HG02852 (cell line): Measurements from ENCODE around the gene CCDC66.
"Not testable (repeated sequence)": the region's sequence is repeated elsewhere in the genome, so short reads cannot be mapped to it uniquely, and the experiment has no call there.

ENCODE experiments used
- ATAC-seq: cut with Tn5 transposase; IDR thresholded peaks from one replicate; pipeline ENCODE4 v1.9.1; 2021; ENCODE audit warnings: mild to moderate bottlenecking, moderate library complexity; ENCODE audit not compliant: unreplicated experiment

CCDC66 gene

DNA sequence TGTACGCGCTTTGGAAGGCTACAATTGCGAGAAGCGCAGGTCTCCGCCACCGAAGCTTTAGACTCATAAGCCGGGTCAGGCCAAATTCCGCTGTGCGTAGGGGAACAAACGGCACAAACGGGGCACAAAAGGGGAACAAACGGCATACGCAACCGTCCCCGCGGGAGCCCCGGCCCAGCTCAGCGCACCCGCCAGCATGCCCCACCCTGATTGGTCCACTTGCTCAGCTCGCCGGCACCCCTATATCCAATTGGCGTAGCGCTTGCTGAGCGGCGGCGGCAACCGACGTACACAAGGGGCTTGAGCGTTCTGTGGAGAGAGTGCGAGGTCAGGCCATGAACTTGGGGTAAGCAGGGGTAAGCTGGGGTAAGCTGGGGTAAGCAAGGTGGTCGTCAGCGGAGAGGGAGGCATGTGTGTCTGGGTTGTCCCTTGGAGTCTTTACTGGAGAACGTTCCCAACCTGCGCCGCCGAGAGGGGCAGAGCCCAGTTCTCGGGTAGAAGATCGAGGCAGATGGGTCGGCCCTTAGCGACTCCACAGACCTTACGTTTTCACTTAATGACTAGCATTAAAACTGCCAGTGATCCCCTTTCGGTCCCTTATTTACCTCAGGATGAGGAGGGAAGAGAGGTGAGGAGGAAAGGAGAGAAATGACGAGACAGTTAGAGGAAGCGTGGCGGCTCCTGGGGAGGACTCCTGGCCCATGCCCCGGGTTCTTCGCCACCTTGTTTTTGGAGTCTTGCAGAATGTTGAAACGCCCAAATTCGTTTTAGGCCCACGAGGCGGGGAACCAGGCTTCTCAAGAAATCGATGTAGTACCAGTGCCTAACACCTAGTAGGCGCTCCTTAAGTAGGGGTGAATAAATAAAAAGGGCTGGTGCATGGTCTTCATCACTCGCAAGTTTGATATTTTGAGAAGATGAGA is at the start of gene CCDC66:
TSS of gene CCDC66 (plus strand) at position 268 of the 923 bp plus-strand sequence. CDS start at position 336, 68 bp downstream.
- peak; percentile 100 for ATAC-seq

DNA sequence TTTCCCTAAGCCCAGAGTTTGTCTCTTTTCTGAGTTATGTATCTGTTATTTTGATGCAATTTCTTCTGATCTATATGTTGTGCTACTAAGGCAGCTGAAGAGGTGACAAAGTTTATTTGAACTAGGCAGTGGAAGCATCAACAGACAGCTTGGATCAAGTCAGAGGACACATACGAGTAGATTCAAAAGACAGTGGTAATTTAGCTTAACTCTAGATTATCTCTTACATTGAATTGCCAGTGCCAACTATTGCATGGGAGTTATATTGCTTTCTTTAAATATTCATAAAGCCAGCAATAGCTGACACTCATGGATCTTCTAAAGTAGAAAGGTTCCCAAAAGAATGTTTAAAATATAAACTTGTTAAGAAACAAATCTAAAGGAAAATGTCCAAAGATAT is 37.3 kb upstream of the CCDC66 start:
- ATAC-seq = no peak

- ATAC-seq = no peak
Measured at GRCh38 chr3:56522374-56522773, 34.6 kb upstream of the CCDC66 start.

DNA sequence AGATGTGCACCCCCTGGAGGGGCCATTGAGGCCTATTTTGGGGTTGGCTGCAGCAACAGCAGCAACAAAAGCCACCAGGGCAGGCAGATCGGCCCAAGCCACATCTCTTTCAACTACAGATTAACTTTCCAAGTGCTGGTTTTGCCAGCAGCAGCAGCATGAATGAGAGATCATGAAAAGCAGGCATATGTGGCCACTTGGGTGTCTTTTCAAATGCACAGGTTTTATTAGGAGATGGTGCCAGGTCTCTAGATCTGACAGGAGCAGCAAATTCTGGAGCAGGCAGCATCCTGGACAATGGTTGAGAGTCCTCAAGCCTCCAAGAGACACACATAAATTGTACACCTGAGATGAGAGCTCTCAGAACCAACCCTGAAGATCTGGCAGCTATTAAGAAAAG is 31.7 kb upstream of the CCDC66 start:
- ATAC-seq = no peak

GRCh38 chr3:56536735-56537134 is 20.2 kb upstream of the CCDC66 start:
- ATAC-seq = no peak

DNA sequence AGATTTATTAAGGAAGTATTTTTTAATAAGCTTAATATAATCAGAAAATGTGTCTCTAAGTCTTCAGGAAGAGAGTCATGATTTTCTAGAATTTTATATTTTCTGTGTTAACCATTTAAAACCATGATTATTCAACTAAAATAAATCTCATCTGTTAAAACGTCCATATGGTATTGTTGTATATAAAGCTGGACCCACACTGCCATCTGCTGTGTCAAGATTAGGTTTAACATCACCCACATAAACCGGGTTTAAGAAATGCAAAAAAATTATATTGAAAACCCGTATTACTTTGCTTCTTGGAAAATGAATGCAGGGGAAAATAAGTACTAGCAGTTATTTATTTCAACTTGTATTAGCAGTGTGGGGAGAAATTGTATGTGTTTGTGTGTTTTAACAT is 9.5 kb upstream of the CCDC66 start:
- no peak for ATAC-seq

DNA sequence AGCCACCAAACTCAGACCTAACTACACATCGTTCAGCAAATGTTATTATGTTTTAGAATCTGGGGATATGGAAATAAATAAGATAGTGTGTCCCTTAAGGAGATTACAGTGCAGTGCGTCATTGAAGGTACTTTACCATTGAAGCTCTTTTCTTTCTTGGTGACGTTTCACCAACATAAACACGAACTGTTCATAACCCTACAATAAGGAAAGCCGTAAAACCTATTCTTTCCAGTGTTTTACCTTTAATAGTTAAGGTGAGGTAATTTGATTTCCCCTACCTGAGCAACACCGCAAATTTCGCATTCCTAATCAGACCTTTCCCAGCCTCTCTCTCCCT is 826 bp downstream of the CCDC66 start:
- peak; percentile 10 for ATAC-seq

GRCh38 chr3:56573501-56573900 is 16.5 kb downstream of the CCDC66 start:
- no peak for ATAC-seq

DNA sequence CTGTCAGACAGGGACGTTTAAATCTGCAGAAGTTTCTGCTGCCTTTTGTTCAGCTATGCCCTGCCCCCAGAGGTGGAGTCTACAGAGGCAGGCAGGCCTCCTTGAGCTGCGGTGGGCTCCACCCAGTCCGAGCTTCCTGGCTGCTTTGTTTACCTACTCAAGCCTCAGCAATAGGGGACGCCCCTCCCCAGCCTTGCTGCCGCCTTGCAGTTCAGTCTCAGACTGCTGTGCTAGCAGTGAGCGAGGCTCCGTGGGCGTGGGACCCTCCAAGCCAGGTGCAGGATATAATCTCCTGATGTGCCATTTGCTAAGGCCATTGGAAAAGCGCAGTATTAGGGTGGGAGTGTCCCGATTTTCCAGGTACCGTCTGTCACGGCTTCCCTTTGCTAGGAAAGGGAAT is 25.0 kb downstream of the CCDC66 start:
- ATAC-seq = not testable (repeated sequence)

DNA sequence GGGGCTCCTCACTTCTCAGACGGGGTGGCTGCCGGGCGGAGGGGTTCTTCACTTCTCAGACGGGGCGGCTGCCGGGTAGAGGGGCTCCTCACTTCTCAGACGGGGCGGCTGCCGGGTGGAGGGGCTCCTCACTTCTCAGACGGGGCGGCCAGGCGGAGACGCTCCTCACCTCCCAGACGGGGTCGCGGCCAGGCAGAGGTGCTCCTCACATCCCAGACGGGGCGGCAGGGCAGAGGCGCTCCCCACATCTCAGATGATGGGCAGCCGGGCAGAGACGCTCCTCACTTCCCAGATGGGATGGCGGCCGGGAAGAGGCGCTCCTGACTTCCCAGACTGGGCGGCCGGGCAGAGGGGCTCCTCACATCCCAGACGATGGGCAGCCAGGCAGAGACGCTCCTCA is 27.3 kb downstream of the CCDC66 start:
- not testable (repeated sequence) for ATAC-seq

DNA sequence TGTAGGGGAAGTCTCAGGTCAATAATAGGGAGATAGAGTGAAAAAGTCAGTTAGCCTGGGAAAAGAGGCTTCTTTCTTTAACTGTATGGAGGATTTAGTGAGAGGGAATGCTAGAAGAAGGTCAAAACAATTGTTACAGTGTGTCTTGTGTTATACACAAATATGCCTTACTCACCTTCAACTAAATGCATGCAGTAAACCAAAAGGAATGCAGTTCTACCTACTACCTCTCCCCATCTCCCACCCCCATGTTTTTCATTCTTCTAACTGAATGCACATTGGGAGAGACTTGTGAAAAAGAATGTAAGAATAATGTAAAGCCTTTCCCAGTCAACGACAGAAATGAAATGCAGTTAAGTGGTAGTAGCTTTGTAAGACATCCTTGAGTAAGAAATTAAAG is 33.8 kb downstream of the CCDC66 start:
- ATAC-seq = no peak

- no peak for ATAC-seq
Measured at GRCh38 chr3:56591262-56591661, 34.3 kb downstream of the CCDC66 start.

- no peak for ATAC-seq
Measured at GRCh38 chr3:56593455-56594158, 36.6 kb downstream of the CCDC66 start.

GRCh38 chr3:56595975-56596840 is 39.2 kb downstream of the CCDC66 start:
- no peak for ATAC-seq

DNA sequence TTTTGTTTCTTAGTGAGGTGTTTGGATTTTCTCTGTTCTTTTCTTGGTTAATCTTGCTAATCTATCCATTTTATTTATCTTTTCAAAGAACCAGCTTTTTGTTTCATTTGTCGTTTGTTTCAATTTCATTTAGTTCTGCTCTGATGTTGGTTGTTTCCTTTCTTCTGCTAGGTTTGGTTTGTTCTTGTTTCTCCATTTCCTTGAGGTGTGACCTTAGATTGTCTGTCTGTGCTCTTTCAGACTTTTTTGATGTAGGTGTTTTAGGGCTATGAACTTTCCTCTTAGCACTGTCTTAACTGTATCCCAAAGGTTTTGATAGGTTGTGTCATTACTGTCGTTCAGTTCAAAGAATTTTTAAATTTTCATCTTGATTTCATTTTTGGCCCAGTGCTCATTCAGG is 51.5 kb downstream of the CCDC66 start:
- not testable (repeated sequence) for ATAC-seq

DNA sequence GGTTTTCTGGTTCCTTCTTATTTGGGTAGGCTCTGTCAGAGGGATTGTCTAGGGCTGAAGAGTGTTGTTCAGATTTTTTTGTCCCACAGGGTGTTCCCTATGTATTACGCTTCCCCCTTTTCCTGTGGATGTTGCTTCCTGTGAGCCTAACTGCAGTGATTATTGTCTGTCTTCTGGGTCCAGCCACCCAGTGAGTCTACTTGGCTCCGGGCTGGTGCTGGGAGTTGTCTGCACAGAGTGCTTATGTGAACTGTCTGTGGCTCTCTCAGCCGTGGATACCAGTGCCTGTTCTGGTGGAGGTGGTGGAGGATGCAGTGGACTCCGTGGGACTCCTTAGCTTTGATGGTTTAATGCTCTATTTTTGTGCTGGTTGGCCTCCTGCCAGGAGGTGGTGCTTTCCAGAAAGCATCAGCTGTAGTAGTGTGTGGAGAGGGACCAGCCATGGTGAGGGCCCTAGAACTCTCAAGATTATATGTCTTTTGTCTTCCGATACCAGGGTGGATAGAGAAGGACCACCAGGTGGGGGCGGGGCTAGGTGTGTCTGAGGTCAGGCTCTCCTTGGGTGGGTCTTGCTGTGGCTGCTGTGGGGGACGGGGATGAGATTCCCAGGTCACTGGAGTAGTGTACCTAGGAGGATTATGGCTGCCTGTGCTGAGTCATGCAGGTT is 53.8 kb downstream of the CCDC66 start:
- ATAC-seq = no peak

DNA sequence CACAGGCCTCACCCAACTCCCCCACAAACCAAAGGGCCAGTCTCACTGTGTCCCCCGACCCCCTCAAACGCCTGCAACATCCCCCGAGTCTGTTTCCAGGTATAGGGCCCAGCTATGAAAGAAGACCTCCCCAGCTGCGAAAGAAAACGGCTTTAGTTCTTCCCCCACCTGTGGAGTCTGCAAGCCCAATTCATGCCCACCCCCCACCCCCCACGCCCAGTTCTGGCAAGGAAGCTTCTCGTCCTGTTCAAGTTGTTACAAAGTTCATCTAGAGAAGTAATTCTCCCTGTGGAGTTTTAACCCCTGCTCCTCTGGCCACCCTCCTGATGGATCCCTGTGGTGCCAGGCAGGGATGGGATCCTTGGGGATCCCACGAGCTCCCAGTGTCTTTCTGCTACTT is 54.4 kb downstream of the CCDC66 start:
- no peak for ATAC-seq

GRCh38 chr3:56612146-56612545 is 55.2 kb downstream of the CCDC66 start:
- no peak for ATAC-seq

DNA sequence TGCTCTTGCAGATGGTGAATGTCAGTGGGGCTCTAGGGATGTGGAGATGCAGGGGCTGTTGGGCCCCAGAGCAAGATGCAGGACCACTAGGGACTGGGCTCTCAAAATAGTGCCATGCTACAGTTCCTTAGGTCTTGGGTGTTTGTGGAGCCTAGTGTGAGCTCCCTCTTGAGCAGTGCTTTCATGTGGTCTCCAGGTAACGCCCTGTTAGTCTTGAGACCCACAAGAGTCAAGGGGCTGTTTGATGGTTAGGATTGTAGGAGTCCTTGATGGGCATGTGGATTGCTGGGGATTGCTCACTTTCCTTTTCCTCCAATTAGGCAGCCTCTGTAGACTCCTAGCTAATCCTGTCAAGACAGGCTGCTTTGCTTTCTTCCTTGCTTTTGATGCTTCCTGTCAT is 56.0 kb downstream of the CCDC66 start:
- ATAC-seq = no peak

DNA sequence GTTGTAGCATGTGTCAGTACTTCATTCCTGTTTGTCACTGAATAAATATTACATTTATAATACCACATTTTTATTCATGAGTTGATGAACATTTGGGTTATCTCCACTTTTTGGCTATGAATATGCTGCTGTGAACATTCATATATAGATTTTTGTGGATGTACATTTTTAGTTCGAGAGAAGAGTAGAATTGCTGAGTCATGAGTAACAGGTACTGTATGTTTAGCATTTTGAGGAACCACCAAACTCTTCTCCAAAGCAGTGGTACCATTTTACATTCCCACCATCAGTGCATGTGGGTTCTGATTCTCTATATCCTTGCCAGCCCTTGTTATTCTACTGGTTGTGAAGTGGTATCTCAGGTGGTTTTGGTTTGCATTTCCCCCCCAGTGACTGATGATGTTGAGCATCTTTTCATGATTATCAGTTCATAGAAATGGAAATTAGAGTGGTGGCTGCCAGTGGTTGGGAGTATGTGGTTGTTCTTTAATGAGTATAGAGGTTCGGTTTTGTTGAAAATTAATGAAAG is 59.6 kb downstream of the CCDC66 start:
- ATAC-seq = no peak
